ENCODE data around the gene PCSK6. TPM values are rescaled to one million over a fixed set of nuclear protein-coding genes. Genes with fewer than 3 reads are reported as not detected.

Gene PCSK6
- total and polyA plus RNA-seq, 8 donors: 2.8 to 91.5 (median 17.8) TPM

GRCh38 chr15:101445562-101446517 lies 43.7 kb downstream of the PCSK6 start:
- 58 to 65% (median 60%) methylated on average over 20 to 22 of the region's 22 CpGs for WGBS, 5 donors
- H3K36me3 ChIP-seq: no peaks in the 10 kb centered on the region
- H3K27ac ChIP-seq: peak overlapping the region; percentile 9 to 45 (median 24)
- no peak overlapping the region for H3K4me3 ChIP-seq
- peaks cover 0 to 4% (median 0%) of the 10 kb centered on the region in 4 donors for H3K9me3 ChIP-seq
- H3K27me3 ChIP-seq: peaks cover 0 to 3% (median 0%) of the 10 kb centered on the region in 3 donors
- peaks cover 5 to 31% (median 20%) of the 10 kb centered on the region in 4 donors for H3K4me1 ChIP-seq
- intact Hi-C loops (cut with DNase I; ENCODE audit: low total_unique reads): no loop called here
- DNase-seq: peak; percentile 26 to 51
- TF ChIP-seq POLR2A (IDR thresholded peaks at IDR 0.05): no peak
- TF ChIP-seq, protein P1, sequence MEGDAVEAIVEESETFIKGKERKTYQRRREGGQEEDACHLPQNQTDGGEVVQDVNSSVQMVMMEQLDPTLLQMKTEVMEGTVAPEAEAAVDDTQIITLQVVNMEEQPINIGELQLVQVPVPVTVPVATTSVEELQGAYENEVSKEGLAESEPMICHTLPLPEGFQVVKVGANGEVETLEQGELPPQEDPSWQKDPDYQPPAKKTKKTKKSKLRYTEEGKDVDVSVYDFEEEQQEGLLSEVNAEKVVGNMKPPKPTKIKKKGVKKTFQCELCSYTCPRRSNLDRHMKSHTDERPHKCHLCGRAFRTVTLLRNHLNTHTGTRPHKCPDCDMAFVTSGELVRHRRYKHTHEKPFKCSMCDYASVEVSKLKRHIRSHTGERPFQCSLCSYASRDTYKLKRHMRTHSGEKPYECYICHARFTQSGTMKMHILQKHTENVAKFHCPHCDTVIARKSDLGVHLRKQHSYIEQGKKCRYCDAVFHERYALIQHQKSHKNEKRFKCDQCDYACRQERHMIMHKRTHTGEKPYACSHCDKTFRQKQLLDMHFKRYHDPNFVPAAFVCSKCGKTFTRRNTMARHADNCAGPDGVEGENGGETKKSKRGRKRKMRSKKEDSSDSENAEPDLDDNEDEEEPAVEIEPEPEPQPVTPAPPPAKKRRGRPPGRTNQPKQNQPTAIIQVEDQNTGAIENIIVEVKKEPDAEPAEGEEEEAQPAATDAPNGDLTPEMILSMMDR (IDR thresholded peaks at IDR 0.05): no peak
- TF ChIP-seq EP300 (IDR thresholded peaks at IDR 0.05): no peak
- peak in 2 of 3 donors; percentile 42 to 45 for TF ChIP-seq POLR2AphosphoS5 (IDR thresholded peaks at IDR 0.05)

- intact Hi-C loops (cut with DNase I; ENCODE audit: low total_unique reads): no loop called here
- H3K4me3 ChIP-seq: no peak overlapping the region
- no peaks in the 10 kb centered on the region for H3K36me3 ChIP-seq
- H3K27me3 ChIP-seq: no peaks in the 10 kb centered on the region
- H3K27ac ChIP-seq: peak overlapping the region in 2 of 5 donors; percentile 24 to 30
- TF ChIP-seq POLR2AphosphoS5 (IDR thresholded peaks at IDR 0.05) (no peak), EP300 (IDR thresholded peaks at IDR 0.05) (no peak), POLR2A (IDR thresholded peaks at IDR 0.05) (no peak)
- TF ChIP-seq, protein P1 (IDR thresholded peaks at IDR 0.05): no peak
- H3K9me3 ChIP-seq: peaks cover 0 to 4% (median 0%) of the 10 kb centered on the region in 4 donors
- H3K4me1 ChIP-seq: peaks cover 12 to 37% (median 25%) of the 10 kb centered on the region in 4 donors
- WGBS, 5 donors: 93 to 98% (median 94%) methylated on average over 12 of the region's 12 CpGs
- DNase-seq: no peak
Measured at GRCh38 chr15:101444807-101445508, 44.5 kb downstream of the PCSK6 start.

- Histone ChIP-seq H3K27ac (peak overlapping the region in 3 of 5 donors; percentile 9 to 46 (median 30)), H3K4me1 (peaks cover 12 to 46% (median 33%) of the 10 kb centered on the region in 4 donors), H3K4me3 (no peak overlapping the region), H3K27me3 (no peaks in the 10 kb centered on the region), H3K9me3 (peaks cover 0 to 4% (median 0%) of the 10 kb centered on the region in 4 donors), H3K36me3 (no peaks in the 10 kb centered on the region)
- 77 to 85% (median 85%) methylated on average over 3 to 8 of the region's 8 CpGs for WGBS, 5 donors
- DNase-seq: peak in 1 of 2 donors; percentile 23
- intact Hi-C loops (cut with DNase I; ENCODE audit: low total_unique reads): no loop called here
- TF ChIP-seq POLR2AphosphoS5 (IDR thresholded peaks at IDR 0.05): peak in 1 of 3 donors; percentile 30
- TF ChIP-seq, protein P1 (IDR thresholded peaks at IDR 0.05): no peak
Measured at GRCh38 chr15:101444015-101444414, 45.5 kb downstream of the PCSK6 start.

GRCh38 chr15:101442272-101442671 lies 47.2 kb downstream of the PCSK6 start:
- Histone ChIP-seq H3K4me3 (no peak overlapping the region), H3K4me1 (peaks cover 12 to 54% (median 40%) of the 10 kb centered on the region in 4 donors), H3K27me3 (no peaks in the 10 kb centered on the region), H3K9me3 (peaks cover 0 to 4% (median 0%) of the 10 kb centered on the region in 4 donors), H3K27ac (no peak overlapping the region), H3K36me3 (no peaks in the 10 kb centered on the region)
- DNase-seq: peak in 1 of 2 donors; percentile 5
- 93 to 99% (median 98%) methylated on average over 6 of the region's 6 CpGs for WGBS, 5 donors
- no peak for TF ChIP-seq POLR2AphosphoS5 (IDR thresholded peaks at IDR 0.05)
- intact Hi-C loops (cut with DNase I; ENCODE audit: low total_unique reads): no loop called here

Measured in stomach (tissue), 9 donors.